ENCODE results near the gene PRKAG1.

The PRKAG1 gene

DNA sequence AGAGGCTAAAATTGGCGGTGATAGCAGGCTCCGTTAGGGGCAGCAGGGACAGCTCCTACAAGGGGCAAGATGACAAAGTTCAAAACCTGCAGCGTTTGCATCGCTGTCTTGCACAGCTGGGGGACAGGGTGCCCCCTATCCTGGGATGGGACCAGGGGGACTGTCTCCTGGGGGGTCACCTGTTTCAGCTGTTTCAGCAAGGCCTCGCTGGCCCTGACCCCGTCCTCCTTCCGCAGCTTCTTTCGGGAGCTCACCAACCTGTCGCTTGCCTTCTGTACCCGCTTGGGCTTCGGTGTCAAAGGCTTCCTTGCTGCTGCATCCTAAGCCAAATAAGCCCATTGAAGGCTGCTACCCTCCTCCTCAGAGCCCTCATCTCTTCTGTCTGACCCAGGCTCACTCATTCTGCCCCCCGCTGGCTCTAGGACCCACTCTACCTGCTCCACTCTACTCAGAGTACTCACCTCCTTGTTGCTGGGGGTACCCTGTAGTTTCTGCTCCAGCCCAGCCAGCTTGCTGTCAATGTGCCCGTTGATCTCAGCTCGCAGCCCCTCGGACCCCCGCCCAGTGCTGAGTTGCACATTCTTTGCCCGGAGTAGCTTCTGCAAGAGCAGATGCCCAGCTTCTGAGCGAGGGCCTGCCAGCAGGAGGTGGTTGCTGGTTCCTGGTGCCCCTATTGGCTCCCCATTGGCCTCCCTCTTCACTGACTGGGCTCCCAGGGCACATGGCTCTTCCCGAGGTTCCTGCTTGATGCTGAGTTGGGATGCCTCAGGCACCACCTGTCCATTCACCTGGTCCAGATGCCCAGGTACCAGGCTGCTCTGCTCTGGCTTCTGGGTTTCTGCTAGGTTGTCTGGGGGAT lies 12.4 kb upstream of the PRKAG1 start:
- DNase-seq: no peak

DNA sequence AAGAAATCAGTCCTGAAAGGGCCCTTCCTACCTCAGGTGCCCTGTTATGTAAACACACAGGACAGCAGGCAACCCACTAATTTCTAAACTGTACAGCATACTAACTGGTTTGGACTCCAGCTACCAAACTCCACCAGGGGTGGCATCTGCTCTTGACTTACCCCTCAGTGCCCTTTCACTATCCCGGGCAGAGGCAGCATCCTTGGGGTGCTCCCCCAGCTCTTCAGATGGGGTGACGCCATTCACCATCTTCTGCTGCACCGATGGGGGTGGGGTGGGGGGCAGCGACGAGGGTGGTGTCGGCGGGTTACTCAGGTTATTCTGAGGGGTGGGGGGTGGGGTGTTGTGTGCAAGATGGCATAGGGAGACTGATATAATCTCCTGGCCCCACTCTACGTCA lies 11.5 kb upstream of the PRKAG1 start:
- no peak for DNase-seq

DNA sequence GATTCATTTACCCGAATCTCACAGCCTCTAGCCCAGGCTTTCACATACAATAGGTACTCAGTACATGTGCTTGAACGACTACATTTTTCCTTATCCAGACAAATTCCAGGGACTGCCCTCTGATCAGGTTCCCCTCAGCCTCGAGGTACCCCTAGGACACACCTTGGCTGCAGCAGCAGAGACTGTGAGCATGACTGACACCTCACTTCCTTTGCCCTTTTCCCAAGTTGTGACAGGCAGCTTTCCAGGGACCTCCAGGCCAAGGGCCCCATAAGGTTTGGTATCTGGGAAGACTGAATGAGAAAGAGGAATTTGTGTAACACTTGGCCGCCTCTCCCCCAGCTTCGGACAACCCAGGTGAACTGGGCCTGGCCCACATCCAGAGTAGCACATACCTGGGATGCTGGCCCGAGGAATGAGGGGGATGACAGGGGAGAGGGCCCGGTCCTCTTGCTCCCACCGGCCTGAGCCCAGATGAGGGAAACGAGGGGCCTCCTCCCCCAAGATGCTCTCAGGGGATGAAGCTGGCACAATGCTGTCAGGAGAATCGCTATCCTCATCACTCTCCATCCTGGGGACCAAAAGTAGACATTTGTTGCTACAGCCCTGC lies 10.2 kb upstream of the PRKAG1 start:
- DNase-seq: no peak

GRCh38 chr12:49027846-49028555 lies 9.4 kb upstream of the PRKAG1 start:
- DNase-seq: no peak

- no peak for DNase-seq
Observed at GRCh38 chr12:49026678-49027480, 8.3 kb upstream of the PRKAG1 start.

DNA sequence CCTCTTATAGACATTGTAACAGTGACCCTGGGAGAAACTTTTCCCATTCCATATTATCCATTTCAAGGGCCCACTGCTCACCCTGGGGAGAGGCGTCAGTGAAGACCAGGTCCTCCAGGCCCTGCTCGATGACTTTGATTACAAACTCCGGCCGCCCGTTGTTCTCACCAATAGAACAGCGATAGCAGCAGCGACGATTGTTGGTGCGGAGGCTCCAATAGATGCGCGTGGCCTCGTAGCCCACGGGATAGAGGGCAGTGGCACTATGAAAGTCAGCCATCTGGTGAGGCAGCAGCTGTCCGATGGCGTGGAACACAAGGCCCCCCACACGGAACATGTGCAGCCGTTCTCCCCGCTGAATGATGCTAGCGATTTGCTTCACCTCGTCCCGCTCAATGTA lies 7.5 kb upstream of the PRKAG1 start:
- no peak for DNase-seq

DNA sequence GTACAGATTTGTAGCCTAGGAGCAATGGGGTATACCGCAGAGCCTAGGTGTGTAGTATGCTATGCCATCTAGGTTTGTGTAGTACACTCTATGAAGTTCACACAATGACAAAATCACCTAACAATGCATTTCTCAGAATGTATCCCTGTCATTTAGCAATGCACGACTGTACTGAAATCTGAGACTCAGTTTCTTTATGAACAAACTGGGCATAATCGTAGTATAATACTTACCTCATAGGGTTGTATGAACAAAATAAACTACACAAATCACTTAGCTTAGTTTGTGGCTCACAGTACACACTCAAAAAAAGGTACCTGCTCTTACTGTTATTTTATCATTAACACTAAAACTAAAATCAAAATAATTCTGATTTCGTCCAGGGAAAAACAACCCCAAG lies 6.9 kb upstream of the PRKAG1 start:
- DNase-seq: no peak

GRCh38 chr12:49024543-49024942 lies 6.0 kb upstream of the PRKAG1 start:
- DNase-seq: no peak

GRCh38 chr12:49023812-49024211 lies 5.2 kb upstream of the PRKAG1 start:
- no peak for DNase-seq

GRCh38 chr12:49022558-49023178 lies 4.1 kb upstream of the PRKAG1 start:
- DNase-seq: no peak

GRCh38 chr12:49021292-49021915 lies 2.8 kb upstream of the PRKAG1 start:
- DNase-seq: no peak

- no peak for DNase-seq
Observed at GRCh38 chr12:49020441-49020840, 1.9 kb upstream of the PRKAG1 start.

DNA sequence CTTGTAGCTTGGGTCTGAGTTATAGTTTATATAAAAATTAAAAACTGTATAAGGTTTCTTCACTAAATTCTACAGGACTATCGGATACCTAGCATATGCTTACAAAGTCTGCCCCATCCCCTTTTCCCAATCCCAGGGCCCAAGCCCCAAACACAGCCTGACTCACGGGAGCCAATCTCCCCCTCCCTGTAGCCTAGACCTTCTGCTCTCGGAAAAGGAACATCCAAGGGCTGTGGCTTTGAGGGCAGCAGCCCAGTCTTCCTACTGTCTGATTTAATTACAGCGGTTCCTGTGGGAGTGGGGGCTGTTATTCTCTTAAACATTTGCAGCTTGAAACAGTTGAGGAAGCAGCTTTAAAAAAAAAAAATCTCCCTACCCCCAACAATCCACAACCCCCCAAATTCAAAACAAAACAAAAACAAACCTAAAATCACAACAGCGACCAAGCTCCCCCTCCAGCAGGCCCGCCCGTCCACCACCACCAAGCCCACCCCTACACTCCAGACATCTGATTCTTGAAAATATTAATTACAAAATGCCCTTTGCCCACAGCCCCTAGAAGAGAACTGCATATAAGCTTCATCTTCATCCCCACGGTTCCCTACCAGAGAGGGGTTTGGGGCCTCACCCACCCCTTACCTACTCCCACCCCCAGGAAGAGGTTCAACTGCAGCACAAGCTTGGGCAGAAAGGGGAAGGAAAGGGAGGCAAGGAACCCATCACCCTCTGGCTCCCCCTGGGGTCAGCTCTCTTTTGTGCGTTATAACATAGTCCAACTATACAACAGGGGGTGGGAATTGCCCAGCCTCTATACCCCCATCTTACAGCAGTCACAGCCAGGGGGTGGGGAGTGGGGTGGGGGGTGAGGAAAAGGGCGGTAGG lies 1.1 kb upstream of the PRKAG1 start:
- DNase-seq: peak; percentile 51

DNA sequence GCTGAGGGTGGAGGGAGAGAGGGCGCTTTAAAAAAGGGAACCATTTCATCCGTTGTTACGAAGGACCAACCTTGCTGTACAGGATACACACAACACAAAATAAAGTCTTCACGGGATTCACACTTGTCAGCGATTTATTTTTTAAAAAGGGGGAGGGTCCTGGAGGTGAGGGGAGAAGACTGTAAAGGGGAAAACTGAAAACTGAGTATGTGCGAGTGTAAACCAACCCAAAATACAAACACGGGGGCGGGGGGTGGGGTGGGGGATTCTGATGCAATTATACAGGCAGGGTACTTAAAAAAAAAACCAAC lies 499 bp upstream of the PRKAG1 start:
- DNase-seq: no peak

GRCh38 chr12:49017891-49018260 lies 700 bp downstream of the PRKAG1 start:
- peak; percentile 54 for DNase-seq

- no peak for DNase-seq
Observed at GRCh38 chr12:49015196-49015595, 3.4 kb downstream of the PRKAG1 start.

DNA sequence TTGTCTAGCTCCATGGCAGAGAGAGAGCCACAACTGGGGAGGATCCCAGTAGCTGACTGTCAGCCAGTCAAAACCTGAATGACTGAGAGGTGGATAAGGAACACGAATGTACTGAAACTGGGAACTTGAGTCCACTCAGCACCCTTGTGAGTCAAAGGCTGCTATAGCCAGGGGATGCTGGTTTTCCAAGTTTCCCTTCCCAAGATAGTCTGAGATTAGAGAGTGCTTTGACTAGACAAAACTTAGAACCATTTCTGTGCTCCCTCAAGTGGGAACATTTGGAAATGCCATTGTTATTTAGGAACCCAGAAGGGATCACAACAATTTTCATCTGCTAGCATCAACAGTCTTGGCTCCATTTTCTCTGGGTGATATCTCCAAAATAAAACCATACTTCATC lies 4.0 kb downstream of the PRKAG1 start:
- no peak for DNase-seq

- no peak for DNase-seq
Observed at GRCh38 chr12:49013428-49013827, 5.1 kb downstream of the PRKAG1 start.

GRCh38 chr12:49012739-49013138 lies 5.8 kb downstream of the PRKAG1 start:
- DNase-seq: no peak

- DNase-seq: no peak
Observed at GRCh38 chr12:49010092-49010668, 8.4 kb downstream of the PRKAG1 start.

GRCh38 chr12:49008943-49009342 lies 9.6 kb downstream of the PRKAG1 start:
- DNase-seq: no peak
